GM23338 (cell line): ENCODE measurements around the gene CPNE4. TPM values are rescaled to one million over a fixed set of nuclear protein-coding genes. Genes with fewer than 3 reads are reported as not detected.

Experiments used
- ATAC-seq: fragments of 200-7000 bp; cut with Tn5 transposase; 3 replicates; pipeline ENCODE4 v1.9.1; 2020
- DNase-seq: peaks from one replicate; pipeline ENCODE4 v3.0.0-alpha.2; 2015; ENCODE audit warnings: low spot score
- H2AFZ ChIP-seq: fragments of 200-600 bp; sonication (generic); 2 replicates; pipeline ENCODE4 v1.8.0; 2016; ENCODE audit warnings: antibody characterized with exemption, mild to moderate bottlenecking, moderate library complexity
- H3F3A ChIP-seq: fragments of 200-600 bp; sonication (generic); replicated peaks from 2 replicates; pipeline ENCODE4 v1.8.0; 2017; ENCODE audit warnings: antibody characterized with exemption, mixed run types, low read depth
- H3K27ac ChIP-seq: fragments of 200-600 bp; sonication (generic); 2 replicates; pipeline ENCODE4 v1.6.1; 2016; ENCODE audit warnings: low read depth
- H3K27me3 ChIP-seq: fragments of 200-600 bp; sonication (generic); 2 replicates; pipeline ENCODE4 v1.8.0; 2016; ENCODE audit warnings: mild to moderate bottlenecking, mixed run types, moderate library complexity; ENCODE audit not compliant: insufficient read depth
- H3K36me3 ChIP-seq: fragments of 200-600 bp; sonication (generic); 2 replicates; pipeline ENCODE4 v1.8.0; 2016; ENCODE audit warnings: mild to moderate bottlenecking; ENCODE audit not compliant: insufficient read depth
- H3K4me1 ChIP-seq: fragments of 200-600 bp; sonication (generic); 2 replicates; pipeline ENCODE4 v1.8.0; 2016; ENCODE audit warnings: mild to moderate bottlenecking, moderate library complexity; ENCODE audit not compliant: insufficient read depth
- H3K4me2 ChIP-seq: fragments of 200-600 bp; sonication (generic); 2 replicates; pipeline ENCODE4 v1.7.1; 2017; ENCODE audit warnings: mixed run types
- H3K4me3 ChIP-seq: fragments of 200-600 bp; sonication (generic); 2 replicates; pipeline ENCODE4 v1.6.1; 2016; ENCODE audit warnings: mixed run types
- H3K79me2 ChIP-seq: fragments of 200-600 bp; sonication (generic); replicated peaks from 2 replicates; pipeline ENCODE4 v1.8.0; 2017; ENCODE audit warnings: mild to moderate bottlenecking; ENCODE audit not compliant: insufficient read depth
- H3K9me2 ChIP-seq: fragments of 200-600 bp; sonication (generic); 2 replicates; pipeline ENCODE4 v1.8.0; 2017; ENCODE audit not compliant: insufficient read depth
- H4K20me1 ChIP-seq: fragments of 200-600 bp; sonication (generic); replicated peaks from 2 replicates; pipeline ENCODE4 v1.8.0; 2017; ENCODE audit warnings: mild to moderate bottlenecking; ENCODE audit not compliant: insufficient read depth
- H3K27ac Mint-ChIP-seq: 2 replicates; pipeline ENCODE4 v1.8.0; 2020; ENCODE audit warnings: inconsistent platforms, mild to moderate bottlenecking, moderate library complexity, mixed read lengths
- H3K27me3 Mint-ChIP-seq: 3 replicates; pipeline ENCODE4 v1.8.0; 2022; ENCODE audit warnings: low read depth, mild to moderate bottlenecking, moderate library complexity, mixed read lengths, inconsistent platforms; ENCODE audit not compliant: insufficient read depth, poor library complexity
- H3K36me3 Mint-ChIP-seq: 3 replicates; pipeline ENCODE4 v1.8.0; 2021; ENCODE audit warnings: low read depth, mild to moderate bottlenecking, inconsistent platforms, moderate library complexity, mixed read lengths
- H3K4me1 Mint-ChIP-seq: 3 replicates; pipeline ENCODE4 v1.8.0; 2020; ENCODE audit warnings: mild to moderate bottlenecking, inconsistent platforms, mixed read lengths
- H3K4me3 Mint-ChIP-seq: 3 replicates; pipeline ENCODE4 v1.8.0; 2021; ENCODE audit warnings: moderate library complexity, mild to moderate bottlenecking, inconsistent platforms, mixed read lengths
- H3K9me3 Mint-ChIP-seq: 3 replicates; pipeline ENCODE4 v1.8.0; 2020; ENCODE audit warnings: moderate library complexity, mild to moderate bottlenecking, inconsistent platforms, mixed read lengths
- CTCF ChIP-seq, 2 experiments: fragments of 200-600 bp in 1 of 2; sonication (generic) in 1 of 2; conservative IDR thresholded peaks; 2 replicates each; pipeline versions ENCODE4 v1.5.1 to v1.6.1; 2016 to 2017; ENCODE audit warnings: antibody characterized with exemption in 2 of 2, low read depth in 2 of 2, mild to moderate bottlenecking in 2 of 2, moderate library complexity in 1 of 2
- JUNB ChIP-seq: IDR thresholded peaks from one replicate; pipeline ENCODE4 v1.6.1; 2016; ENCODE audit warnings: antibody characterized with exemption; ENCODE audit not compliant: unreplicated experiment
- POLR2AphosphoS5 ChIP-seq: IDR thresholded peaks from 2 replicates; pipeline ENCODE4 v1.6.1; 2016; ENCODE audit warnings: antibody characterized with exemption, low read depth
- REST ChIP-seq: IDR thresholded peaks from one replicate; pipeline ENCODE4 v1.6.1; 2018; ENCODE audit warnings: antibody characterized with exemption; ENCODE audit not compliant: unreplicated experiment
- STAT1 ChIP-seq: IDR thresholded peaks from one replicate; pipeline ENCODE4 v1.6.1; 2016; ENCODE audit warnings: antibody characterized with exemption; ENCODE audit not compliant: unreplicated experiment
- ZNF114 ChIP-seq: fragments of 250-450 bp; sonication (Bioruptor Pico); IDR thresholded peaks from 2 replicates; pipeline ENCODE4 v1.5.0; 2020; ENCODE audit warnings: mild to moderate bottlenecking, moderate library complexity
- ZNF462 ChIP-seq: fragments of 250-450 bp; sonication (Bioruptor Pico); IDR thresholded peaks from 2 replicates; pipeline ENCODE4 v1.5.0; 2020; ENCODE audit warnings: mild to moderate bottlenecking, moderate library complexity
- polyA plus RNA-seq: library from polyadenylated mRNA; unstranded; fragments of >200 nt; fragmentation: Nextera tagmentation; extraction: Ambion mirVana; gene quantifications from 2 replicates; pipeline ENCODE4 v1.2.1, GENCODE V29; 2016
- total RNA-seq: library from RNA; depleted of rRNA; stranded (reverse); fragments of >200 nt; shearing (Covaris generic); gene quantifications from 2 replicates; pipeline ENCODE4 v1.2.3, GENCODE V29; 2014

CPNE4 gene
- total and polyA plus RNA-seq, 2 experiments from 2014 or later = 2.0 to 6.5 TPM

GRCh38 chr3:131922356-131922755, 112.5 kb downstream of the CPNE4 start (continued):
- no peak for TF ChIP-seq ZNF462 (CRISPR knock-in tag)
- no peak for TF ChIP-seq POLR2AphosphoS5
- no peak for TF ChIP-seq REST
- TF ChIP-seq ZNF114 (CRISPR knock-in tag) = no peak
- TF ChIP-seq JUNB = no peak
- no peak for TF ChIP-seq STAT1

GRCh38 chr3:131917006-131917405, 117.8 kb downstream of the CPNE4 start:
- Histone ChIP-seq H3K4me3 (no peak overlapping the region), H3F3A (no peaks in the 10 kb centered on the region), H2AFZ (peak overlapping the region; percentile 0; the same call in 1 of the 2 replicates), H3K27ac (no peak overlapping the region), H3K4me1 (peaks cover 59% of the 10 kb centered on the region), H3K36me3 (no peaks in the 10 kb centered on the region), H3K9me2 (peaks cover 6% of the 10 kb centered on the region; the same call in 1 of the 2 replicates), H3K27me3 (no peaks in the 10 kb centered on the region), H4K20me1 (no peaks in the 10 kb centered on the region), H3K4me2 (0 out of 2 replicates have a peak overlapping the region, but pooled peaks have one; percentile 39), H3K79me2 (no peaks in the 10 kb centered on the region)
- no peak overlapping the region for H3K27ac Mint-ChIP-seq
- no peaks in the 10 kb centered on the region; the same call in 2 of the 3 replicates for H3K36me3 Mint-ChIP-seq
- H3K27me3 Mint-ChIP-seq = no peaks in the 10 kb centered on the region
- ATAC-seq = no peak
- H3K9me3 Mint-ChIP-seq = no peaks in the 10 kb centered on the region
- H3K4me3 Mint-ChIP-seq = no peak overlapping the region
- no peak for DNase-seq
- peaks cover 59% of the 10 kb centered on the region for H3K4me1 Mint-ChIP-seq
- TF ChIP-seq CTCF (conservative IDR thresholded peaks at IDR 0.05; ENCODE audit: low read depth in 2 of 2) = no peak
